ENCODE data around the gene TDRD7.

Gene TDRD7

DNA sequence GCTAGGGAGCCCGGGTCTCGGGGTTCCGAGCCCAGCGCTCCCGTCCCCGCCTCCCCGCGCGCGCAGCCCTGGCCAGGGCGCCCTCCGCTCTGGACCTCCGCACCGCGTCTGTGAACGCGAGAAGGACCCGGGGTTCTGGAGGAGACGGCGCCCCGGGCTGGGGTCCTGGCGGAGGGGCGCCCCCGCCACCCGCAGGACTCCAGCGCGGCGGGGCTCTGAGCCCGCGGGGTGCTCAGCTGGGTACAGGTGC, 90.0 kb downstream of the TDRD7 start:
- in situ Hi-C loops (cut with HindIII; ENCODE audit: low sequenced_read_pairs) = no loop called here

DNA sequence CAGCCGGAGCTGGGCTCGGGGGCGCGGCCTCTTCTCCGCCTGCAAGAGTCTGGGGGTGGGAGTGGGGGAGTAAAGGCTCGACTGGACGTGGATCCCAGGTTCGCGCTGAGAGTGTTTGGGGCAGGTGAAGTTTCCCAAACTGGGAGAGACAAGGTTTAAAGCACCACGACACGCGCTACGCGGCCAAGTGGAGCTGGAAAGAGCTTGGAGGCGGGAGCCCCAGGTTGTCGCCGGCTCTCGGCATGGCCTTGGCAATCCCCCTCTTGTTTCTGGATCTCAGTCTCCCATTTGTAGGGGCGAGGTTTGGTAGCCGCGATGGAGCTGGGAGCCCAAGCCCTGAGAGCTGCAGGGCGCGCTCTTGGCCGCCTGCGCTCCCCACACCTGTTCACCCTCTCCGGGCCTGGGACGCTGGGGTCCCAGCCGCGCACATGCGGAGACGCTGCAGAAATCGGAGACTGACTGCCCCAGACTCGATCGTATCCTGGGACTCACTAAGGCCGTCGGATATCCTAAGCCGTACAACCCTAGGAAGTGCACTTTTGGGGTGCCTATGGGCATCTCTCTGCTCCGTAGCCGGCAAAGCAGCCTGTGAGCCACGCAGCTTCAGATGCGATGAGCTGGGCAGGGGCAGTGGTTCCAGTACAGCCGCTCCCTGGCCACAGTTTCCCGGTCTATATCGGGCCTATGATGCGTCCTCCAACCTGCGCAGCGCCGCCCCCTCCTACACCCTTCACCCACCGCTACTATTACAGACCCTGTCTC, 90.5 kb downstream of the TDRD7 start:
- in situ Hi-C loops (cut with HindIII; ENCODE audit: low sequenced_read_pairs) = no loop called here

DNA sequence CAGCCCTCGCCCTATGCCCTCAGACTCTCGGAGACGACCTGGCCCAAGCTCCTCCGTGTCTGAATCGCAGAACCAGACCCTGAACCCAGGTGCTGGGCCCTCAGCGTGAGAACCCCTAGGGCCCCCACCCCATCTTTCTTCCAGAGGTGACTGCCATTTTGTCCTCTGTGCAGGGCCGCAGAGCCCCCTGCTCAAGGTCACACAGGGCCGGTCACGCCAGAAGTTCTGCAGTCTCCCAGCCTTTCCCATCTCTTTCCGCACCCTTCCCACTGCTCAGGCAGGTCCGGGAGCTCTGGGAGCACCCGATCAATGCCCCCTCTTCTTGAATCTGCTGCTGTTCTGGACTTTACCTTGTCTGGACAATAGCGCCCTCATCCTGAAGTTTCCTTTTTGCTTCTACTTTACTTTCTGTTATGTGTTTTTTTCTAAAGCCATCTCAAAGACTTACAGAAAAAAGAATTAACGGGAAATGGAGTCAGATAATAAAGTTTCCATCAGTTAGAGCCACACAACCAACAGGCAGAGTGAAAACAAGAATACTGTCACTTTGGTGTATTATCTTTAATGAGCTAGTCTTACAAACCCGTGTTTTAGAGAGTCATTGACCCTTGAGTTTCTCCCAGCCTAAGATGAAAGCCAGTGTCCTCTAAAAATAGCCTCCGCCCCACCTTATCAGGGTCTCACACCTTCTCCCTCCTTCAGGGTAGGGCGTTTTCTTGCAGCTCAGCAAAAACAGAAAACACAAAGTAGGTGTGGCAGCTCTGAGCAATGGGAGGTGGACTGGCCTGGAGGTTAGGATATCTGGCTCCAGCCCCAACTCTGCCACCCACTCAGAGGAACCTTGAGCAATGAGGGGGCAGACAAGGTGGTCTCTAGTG, 91.3 kb downstream of the TDRD7 start:
- in situ Hi-C loops (cut with HindIII; ENCODE audit: low sequenced_read_pairs) = no loop called here

DNA sequence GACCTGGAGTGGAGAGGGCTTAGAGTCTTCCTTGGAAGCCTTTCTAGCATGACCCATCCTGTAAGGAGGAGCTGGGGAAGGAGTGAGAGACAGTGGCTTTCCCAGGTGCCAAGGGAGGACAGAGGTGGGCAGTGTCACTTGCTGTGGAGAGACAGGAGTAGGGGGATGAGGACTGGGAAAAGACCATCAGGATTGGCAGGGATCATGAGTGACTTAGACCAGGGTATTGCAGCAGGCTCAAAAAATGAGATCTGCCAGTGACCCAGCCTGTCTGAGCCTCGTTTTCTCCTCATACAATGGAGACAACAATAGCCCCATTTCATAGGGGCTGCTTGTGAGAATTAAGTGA, 91.9 kb downstream of the TDRD7 start:
- in situ Hi-C loops (cut with HindIII; ENCODE audit: low sequenced_read_pairs) = no loop called here

DNA sequence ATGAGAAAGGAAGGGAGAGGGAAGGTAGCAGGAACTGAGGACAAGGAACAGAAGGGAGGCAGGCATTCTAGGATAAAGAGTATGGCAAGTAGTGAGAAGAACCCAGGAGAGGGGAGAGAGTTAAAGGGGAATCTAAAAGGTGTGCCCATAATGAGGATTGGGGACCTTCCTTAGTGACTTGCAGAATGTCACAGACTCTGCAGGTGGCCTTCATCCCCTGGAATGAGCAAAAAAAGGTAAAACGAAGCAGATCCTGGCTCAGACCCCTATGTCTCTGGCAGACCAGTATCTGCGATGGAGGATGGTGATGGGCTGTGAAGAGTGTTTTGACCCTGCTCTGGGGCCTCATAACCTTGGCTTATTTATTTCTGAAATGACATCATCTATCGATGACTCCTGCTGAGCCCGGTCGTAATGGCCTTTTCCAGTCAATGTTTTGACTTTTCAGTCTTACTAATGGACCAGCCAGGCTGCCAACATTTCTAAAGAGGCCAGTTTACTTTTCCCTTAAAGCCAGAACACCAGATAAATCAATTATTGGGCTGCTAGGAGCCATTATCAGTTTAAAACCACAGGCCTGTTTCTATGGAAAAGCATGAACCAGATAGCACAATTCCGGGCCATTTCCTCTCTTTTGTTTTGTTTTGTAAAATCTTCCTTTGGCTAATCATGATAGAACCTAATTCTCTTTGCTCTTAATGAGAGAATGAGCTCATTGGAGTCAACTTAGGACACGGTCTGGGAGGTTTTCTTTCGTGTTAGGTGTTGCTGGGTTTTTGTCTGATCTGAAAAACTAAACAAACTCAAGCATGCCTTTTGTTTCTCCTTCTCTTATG, 92.7 kb downstream of the TDRD7 start:
- in situ Hi-C loops (cut with HindIII; ENCODE audit: low sequenced_read_pairs) = loop anchor here (5.0 kb wide), 1 partner anchor 42 kb away; no protein-coding TSS in a partner anchor

DNA sequence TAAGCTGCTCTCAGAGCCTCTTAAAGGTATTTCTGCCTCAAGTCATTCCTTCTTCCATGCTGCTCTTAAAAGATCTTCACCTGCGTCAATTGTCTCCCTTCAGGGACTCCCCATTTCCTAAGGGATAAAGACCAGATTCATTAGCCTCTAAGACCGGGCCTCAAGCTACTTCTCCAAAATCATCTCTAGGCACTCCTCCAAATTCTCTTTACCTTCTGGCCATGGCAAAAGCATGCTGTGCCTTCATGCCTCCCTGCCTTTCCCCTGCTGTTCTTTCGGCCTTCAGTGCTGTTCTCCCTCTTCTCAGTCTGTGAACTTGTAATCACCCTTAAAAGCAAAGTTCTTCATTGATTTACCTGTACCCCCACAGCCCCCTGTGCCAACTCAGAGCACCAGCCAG, 93.9 kb downstream of the TDRD7 start:
- in situ Hi-C loops (cut with HindIII; ENCODE audit: low sequenced_read_pairs) = loop anchor here (5.0 kb wide), 1 partner anchor 44 kb away; no protein-coding TSS in a partner anchor

DNA sequence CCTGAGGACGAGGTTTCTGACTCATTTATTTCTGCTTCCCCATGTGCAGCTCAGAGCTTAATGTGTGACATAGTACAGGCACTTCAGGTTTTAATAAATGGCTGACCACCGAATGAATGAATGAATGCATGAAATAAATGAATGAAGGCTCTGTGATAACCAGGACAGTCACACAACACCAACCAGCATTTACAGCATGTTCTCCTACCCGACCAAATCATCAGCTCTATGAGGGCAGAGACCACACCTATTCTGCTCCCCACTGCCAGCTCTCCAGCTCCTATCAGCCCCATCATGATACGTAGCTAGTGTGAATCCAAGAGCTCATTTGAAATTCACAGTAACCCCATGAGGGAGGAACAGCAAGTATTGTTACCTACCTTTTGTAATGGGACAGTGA, 94.4 kb downstream of the TDRD7 start:
- in situ Hi-C loops (cut with HindIII; ENCODE audit: low sequenced_read_pairs) = loop anchor here (5.0 kb wide), 1 partner anchor 44 kb away; no protein-coding TSS in a partner anchor

DNA sequence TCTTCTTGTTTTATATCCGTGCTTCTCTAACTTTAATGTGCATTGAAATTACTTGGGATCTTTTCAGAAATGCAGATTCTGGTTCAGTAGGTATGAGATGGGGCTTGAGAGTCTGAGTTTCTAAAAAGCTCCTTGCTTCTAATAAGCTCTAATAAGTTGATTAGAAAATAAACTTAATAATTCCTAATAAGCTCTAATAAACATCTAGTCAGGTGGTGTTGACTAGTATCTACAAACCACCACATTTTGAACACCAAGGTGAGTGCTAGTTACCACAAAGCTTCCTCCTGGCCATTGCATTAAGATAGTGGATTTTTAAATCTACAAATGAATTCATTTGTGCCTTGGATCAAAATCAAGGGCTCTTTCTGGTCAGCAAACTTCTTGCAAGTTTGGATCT, 94.9 kb downstream of the TDRD7 start:
- in situ Hi-C loops (cut with HindIII; ENCODE audit: low sequenced_read_pairs) = loop anchor here (5.0 kb wide), 1 partner anchor 44 kb away; no protein-coding TSS in a partner anchor

DNA sequence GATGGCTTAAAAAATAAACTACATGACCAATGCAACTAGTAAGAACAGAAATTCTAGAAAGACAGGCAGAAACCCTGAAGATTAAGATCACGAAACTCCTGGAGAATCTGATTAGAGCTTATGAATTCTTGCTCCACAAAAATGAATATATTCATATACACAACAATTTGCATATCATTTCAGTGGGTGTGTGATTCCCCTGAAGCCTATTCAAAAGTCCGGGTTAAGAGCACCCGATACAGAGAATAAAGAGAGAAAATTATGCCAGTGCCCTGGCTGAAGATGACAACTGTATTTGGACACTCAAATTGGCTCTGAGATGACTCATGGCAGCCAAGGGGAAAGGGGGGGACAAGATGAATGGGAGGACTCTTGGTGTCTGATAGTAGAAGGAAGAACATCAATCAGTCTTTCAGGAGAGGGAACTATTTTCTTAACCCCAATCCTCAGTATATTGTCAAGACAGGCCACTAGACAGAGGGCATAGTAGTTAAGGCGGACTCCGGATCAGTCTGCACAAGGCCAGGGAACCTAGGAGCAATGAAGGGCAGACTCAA, 95.6 kb downstream of the TDRD7 start:
- in situ Hi-C loops (cut with HindIII; ENCODE audit: low sequenced_read_pairs) = loop anchor here (5.0 kb wide), 1 partner anchor 45 kb away; no protein-coding TSS in a partner anchor

DNA sequence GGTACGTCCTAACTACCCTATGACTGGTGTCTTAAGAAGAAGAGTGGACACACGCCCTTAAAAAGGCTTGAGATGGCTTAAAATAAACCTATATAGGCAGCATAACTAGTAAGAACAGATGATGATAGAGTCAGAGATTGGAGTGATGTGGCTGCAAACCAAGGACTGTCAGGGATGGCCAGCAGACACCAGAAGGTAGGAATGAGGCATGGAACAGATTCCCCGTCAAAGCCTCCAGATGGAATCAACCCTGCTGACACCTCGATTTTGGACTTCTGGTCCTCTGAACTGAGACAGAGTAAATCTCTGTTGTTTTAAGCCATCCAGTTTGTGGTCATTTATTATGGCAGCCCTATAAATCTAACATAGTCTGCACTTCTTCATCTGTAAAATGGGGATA, 97.0 kb downstream of the TDRD7 start:
- in situ Hi-C loops (cut with HindIII; ENCODE audit: low sequenced_read_pairs) = loop anchor here (5.0 kb wide), 1 partner anchor 47 kb away; no protein-coding TSS in a partner anchor

DNA sequence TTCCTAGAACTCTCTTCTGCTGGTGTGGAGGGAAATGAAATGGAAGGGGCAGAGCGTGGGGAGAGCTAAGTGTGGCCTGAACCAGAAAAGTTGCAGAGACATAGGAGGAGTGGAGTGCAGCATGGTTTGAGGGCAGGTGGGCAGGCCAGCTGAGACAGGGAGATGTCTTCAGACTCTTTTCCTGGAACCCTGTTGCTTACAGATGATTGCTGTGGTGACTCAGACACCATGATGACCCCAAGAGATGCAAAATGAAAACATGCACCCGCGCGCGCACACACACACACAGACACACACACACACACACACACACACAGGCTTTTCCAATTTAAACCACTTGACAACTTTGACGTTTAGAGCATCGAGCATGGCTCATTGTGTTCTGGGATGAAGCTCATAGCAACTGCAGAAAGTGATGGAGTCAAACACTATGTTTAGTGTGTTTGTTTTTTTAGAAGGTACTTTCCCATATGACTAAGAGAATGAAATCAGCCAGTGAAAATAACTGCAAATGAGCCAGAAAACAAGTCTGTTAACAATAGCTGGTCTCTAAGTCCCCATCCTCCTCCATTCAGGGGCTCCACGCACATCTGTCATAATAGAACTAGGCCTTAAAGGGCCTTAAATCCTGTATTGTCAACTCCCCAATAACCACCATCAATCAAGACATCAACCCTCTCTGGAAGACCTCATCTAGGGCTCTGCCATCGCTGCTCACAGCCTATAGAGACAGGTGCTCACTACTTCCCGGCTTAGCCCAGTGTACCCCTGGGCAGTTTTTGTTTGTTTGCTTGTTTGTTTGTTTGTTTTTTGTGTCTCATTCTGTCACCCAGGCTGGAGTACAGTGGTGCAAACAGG, 99.1 kb downstream of the TDRD7 start:
- in situ Hi-C loops (cut with HindIII; ENCODE audit: low sequenced_read_pairs) = no loop called here

DNA sequence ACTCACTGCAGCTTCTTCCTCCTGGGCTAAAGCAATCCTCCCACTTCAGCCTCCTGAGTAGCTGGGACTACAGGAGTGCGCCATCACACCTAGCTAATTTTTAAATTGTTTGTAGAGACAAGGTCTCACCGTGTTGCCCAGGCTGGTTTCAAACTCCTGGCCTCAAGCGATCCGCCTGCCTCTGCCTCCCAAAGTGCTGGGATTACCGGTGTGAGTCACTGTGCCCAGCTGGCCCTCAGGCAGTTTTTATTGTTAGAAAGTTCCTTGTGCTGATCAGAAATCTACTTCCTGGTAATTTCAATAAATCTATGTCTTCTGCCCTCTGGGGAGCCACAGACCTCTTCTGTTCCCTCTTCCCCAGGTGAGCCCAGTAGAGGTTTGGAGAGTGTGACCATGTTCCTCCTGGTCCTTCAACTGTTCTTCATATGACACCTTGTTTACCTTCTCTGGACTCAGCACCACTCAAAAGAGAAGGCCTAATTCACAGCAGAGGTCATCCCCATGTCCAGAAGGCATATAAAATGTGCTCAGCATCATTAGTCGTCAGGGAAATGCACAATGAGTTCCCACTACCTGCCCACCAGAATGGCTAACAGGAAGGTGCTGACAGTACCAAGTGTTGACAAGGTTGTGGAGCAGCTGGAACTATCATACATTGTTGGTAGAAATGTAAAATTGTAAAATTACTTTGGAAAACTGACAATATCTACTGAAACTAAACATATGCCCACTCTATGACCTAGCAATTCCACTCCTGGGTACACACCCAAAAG, 99.9 kb downstream of the TDRD7 start:
- in situ Hi-C loops (cut with HindIII; ENCODE audit: low sequenced_read_pairs) = no loop called here

DNA sequence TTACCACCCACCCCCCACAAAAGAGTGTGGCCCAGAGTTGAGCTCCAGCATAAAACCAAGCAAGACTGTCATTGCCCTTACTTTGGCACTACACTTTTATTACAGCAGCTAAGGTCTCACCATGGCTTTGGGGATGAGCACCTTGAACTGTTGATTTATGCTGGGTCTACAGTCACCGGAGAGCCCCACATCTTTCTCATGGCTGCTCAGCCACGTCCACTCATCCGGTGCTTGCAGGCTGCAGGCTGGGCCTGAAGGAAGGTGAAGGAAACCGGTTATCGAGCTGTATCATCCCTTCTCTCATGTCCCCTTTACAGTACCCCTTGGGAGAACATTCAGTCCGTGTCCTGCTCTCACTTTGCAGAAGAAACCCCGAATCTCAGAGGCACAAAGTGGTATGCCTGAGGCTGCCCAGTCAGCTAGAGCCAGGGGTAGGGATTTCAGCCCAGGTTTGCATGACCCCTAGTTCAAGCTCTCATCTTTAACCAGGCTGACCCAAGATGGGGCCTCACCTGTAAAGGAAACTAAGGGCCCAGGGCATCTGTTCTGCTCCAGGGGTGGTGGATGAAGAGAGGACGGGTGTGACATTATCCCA, 101.2 kb downstream of the TDRD7 start:
- in situ Hi-C loops (cut with HindIII; ENCODE audit: low sequenced_read_pairs) = no loop called here

DNA sequence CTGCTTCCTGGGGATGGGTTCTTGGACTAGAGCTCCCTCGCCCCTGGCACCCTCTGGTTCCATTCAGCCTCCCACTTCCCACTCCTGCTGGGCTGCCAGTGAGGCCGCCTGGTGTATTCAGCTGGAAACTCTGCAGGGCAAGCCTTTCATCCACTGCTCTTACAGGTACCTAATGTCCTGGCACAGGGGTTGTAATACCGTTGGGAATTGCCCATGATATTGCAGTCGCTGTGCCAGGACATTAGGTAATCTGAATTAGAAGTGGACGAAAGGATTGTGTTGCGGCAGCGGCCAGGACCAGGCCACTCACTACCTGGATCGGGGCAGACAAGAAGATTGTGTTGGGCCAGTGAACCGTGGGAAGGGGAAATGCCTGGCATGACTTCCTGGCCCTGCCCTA, 102.6 kb downstream of the TDRD7 start:
- in situ Hi-C loops (cut with HindIII; ENCODE audit: low sequenced_read_pairs) = no loop called here

DNA sequence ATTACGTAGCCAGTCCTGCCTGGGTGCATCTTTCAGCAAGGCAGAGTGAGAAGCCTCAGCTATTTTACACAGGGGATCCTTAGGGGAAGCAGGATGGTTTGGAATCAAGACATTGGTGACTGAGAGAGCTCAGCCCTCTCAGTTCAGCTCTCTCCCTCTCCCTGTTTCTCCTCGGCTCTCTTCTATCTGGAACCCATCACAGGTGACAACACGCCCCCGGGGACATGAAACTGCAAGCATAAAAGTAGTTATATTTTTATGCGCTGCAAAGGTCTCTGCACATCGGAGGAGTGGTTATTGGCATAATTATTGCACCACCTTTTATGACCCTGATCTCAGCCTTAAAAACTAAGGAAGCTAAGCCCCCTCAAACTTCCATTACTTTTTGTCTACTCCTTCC, 103.8 kb downstream of the TDRD7 start:
- in situ Hi-C loops (cut with HindIII; ENCODE audit: low sequenced_read_pairs) = no loop called here

DNA sequence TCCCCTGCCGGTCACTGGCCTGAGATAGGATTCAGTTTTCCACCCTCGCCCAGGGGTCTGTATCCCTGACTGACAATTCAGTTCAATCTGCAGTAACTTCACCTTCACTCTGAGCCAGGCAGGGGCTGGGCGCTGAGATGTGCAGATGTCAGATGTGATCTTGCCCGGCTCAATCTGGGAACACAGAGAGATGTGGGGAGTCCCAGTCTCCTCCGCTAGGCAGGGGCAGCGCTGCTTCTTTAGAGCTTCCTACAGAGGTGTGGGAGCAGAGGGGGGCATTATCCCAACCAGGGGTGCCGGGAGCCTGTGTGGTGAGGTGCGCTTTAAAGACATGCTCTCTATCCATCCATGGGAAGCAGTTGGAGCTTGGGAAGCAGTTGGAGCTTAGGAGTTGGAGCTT, 104.2 kb downstream of the TDRD7 start:
- in situ Hi-C loops (cut with HindIII; ENCODE audit: low sequenced_read_pairs) = no loop called here

DNA sequence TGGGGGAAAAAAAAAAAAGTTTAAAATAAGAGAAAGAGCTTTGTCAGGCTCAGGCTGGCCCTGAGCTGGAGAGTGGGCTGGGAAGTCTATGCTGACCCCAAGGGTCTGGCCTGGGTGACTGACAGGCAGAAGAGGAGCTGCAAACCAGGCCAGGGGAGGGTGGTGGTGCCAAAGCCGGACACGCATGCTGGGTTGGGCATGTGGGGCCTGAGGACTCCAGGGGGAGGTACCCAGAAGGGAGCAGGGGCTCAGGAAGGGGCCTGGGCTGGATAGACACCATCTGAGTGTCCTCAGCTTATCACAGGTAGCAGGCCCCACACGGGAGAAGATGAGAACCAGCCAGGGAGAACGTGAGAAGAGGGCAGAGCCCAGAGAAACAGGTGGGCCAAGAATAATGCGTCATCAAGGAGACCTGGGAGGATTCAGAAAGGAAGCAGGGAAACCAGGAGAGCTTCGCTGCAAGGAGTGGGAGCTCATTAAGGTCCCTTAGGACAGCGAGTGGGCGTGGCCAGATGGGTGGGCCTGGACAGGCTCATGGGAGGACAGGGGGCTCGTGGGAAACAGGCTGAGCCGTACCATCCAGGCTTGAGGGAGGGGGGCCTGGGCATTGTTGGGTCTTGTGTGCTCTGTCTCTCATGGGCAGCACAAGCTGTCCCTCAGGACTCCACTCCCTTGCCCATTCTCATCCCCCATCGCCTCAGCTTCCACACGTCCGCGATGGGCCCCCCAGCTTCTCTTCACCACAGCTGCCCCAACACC, 105.6 kb downstream of the TDRD7 start:
- in situ Hi-C loops (cut with HindIII; ENCODE audit: low sequenced_read_pairs) = no loop called here

All from endothelial cell of hepatic sinusoid (primary cell).